ENCODE measurements around the gene MSI2. TPM values are rescaled to one million over a fixed set of nuclear protein-coding genes. Genes with fewer than 3 reads are reported as not detected.
A peak's percentile ranks its signal among the peaks of the same experiment; 100 is the strongest.

The MSI2 gene
- total RNA-seq, 1 donor from 2014 or later, result 60.6 TPM

DNA sequence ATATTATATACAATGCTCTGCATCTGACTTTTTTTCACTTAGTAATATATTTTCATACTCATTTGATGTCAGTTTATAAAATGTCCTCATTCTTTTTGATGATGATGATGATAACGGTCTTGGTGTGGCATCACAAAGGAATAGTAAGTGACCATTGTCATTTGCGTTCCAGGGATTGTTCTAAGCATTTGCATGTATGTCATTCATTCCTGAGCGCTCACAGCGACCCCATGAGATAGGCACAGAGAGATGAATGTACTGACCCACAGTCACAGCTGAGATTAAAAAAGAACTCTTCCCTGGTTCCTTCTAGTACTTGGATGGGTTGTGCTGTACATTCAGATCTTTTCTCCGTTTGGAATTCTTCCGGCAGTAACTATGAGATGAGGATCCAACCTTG is 21.2 kb upstream of the MSI2 start:
- Mint-ChIP-seq H3K27me3 (ENCODE audit: unreplicated experiment) (no peaks in the 10 kb centered on the region), H3K27ac (ENCODE audit: unreplicated experiment) (no peak overlapping the region), H3K4me1 (ENCODE audit: unreplicated experiment) (peaks cover 22% of the 10 kb centered on the region), H3K36me3 (ENCODE audit: low read depth, unreplicated experiment) (no peaks in the 10 kb centered on the region), H3K9me3 (ENCODE audit: unreplicated experiment) (no peaks in the 10 kb centered on the region), H3K4me3 (ENCODE audit: unreplicated experiment) (no peak overlapping the region)
- no peak for DNase-seq (ENCODE audit: low spot score)
- TF ChIP-seq, protein P1, sequence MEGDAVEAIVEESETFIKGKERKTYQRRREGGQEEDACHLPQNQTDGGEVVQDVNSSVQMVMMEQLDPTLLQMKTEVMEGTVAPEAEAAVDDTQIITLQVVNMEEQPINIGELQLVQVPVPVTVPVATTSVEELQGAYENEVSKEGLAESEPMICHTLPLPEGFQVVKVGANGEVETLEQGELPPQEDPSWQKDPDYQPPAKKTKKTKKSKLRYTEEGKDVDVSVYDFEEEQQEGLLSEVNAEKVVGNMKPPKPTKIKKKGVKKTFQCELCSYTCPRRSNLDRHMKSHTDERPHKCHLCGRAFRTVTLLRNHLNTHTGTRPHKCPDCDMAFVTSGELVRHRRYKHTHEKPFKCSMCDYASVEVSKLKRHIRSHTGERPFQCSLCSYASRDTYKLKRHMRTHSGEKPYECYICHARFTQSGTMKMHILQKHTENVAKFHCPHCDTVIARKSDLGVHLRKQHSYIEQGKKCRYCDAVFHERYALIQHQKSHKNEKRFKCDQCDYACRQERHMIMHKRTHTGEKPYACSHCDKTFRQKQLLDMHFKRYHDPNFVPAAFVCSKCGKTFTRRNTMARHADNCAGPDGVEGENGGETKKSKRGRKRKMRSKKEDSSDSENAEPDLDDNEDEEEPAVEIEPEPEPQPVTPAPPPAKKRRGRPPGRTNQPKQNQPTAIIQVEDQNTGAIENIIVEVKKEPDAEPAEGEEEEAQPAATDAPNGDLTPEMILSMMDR (IDR thresholded peaks at IDR 0.05; ENCODE audit: unreplicated experiment), result no peak

DNA sequence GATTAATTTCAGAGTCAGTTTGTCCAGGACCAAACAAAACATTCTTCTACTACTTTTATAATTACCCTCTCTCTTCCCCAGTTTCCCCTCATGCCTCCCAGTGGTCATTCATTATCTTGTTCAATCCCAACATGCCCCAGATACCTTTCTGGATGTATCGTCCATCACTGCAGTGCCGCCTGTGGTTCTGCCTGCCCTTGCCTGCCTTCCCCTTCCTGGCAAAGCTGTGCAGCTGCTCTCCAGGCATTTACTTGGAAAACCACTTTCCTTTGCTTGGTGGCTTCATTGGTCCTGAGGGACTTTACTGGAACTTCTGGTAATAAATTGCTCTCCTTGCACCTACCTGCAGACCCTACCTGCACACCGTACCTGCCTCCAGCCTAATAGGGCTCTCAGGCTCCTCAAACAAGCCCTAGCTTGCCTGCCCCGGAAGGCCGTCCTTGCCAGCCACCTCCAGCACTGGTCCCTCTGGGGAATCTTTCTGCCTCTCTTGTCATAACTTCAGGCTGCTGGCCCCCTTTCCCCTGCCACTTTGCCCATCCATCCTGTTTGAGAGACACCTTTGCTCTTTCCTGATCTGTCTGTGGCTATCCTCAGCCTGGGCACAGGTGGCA is 19.5 kb upstream of the MSI2 start:
- TF ChIP-seq, protein P1 (IDR thresholded peaks at IDR 0.05; ENCODE audit: unreplicated experiment), result no peak
- DNase-seq (ENCODE audit: low spot score), result no peak
- Mint-ChIP-seq H3K4me3 (ENCODE audit: unreplicated experiment) (no peak overlapping the region), H3K36me3 (ENCODE audit: low read depth, unreplicated experiment) (no peaks in the 10 kb centered on the region), H3K27ac (ENCODE audit: unreplicated experiment) (no peak overlapping the region), H3K27me3 (ENCODE audit: unreplicated experiment) (no peaks in the 10 kb centered on the region), H3K4me1 (ENCODE audit: unreplicated experiment) (peaks cover 21% of the 10 kb centered on the region), H3K9me3 (ENCODE audit: unreplicated experiment) (no peaks in the 10 kb centered on the region)

DNA sequence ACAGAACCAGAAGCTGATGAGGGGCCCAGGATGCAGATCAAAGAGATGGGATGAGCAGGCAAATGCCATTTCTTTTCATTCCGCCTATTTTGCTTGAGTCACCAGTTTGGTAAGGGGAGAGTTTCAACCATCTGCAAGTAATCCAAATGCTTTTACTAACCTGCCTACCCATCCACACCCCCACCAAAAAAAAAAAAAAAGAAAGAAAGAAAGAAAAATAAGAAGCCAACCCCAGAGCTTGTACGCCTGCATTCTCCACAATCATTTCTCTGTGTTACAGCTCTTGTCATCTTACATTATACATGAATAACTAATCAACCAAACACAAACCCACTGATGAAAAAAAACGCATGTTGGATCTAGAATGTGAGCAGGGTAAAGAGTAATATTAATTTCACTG is 15.7 kb upstream of the MSI2 start:
- Mint-ChIP-seq H3K36me3 (ENCODE audit: low read depth, unreplicated experiment) (no peaks in the 10 kb centered on the region), H3K27me3 (ENCODE audit: unreplicated experiment) (peaks cover 2% of the 10 kb centered on the region), H3K4me1 (ENCODE audit: unreplicated experiment) (peaks cover 1% of the 10 kb centered on the region), H3K4me3 (ENCODE audit: unreplicated experiment) (no peak overlapping the region), H3K9me3 (ENCODE audit: unreplicated experiment) (no peaks in the 10 kb centered on the region), H3K27ac (ENCODE audit: unreplicated experiment) (no peak overlapping the region)
- no peak for DNase-seq (ENCODE audit: low spot score)
- TF ChIP-seq, protein P1 (IDR thresholded peaks at IDR 0.05; ENCODE audit: unreplicated experiment), result no peak

DNA sequence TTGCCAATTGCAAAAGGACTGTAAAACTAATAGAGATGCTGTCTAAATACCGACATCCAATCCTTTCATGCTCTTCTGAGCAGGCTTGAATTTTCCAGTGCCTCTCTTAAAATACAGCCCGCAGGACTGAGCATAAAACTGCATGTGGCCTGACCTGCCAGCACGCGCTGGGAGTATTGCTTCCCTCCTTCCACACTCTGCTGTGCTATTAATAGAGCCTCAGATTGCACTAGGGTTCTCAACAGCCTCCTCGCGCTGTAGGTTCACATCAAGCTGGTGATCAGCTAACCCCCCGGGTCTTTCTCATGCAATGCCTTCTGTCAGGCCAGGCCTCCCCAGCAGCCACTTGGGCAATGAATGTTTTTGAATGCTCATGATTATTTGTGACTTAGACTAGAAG is 14.2 kb upstream of the MSI2 start:
- H3K27me3 Mint-ChIP-seq (ENCODE audit: unreplicated experiment), result peaks cover 2% of the 10 kb centered on the region
- no peak overlapping the region for H3K4me3 Mint-ChIP-seq (ENCODE audit: unreplicated experiment)
- no peak for DNase-seq (ENCODE audit: low spot score)
- no peaks in the 10 kb centered on the region for H3K9me3 Mint-ChIP-seq (ENCODE audit: unreplicated experiment)
- H3K27ac Mint-ChIP-seq (ENCODE audit: unreplicated experiment), result no peak overlapping the region
- TF ChIP-seq, protein P1 (IDR thresholded peaks at IDR 0.05; ENCODE audit: unreplicated experiment), result no peak
- H3K4me1 Mint-ChIP-seq (ENCODE audit: unreplicated experiment), result no peaks in the 10 kb centered on the region
- H3K36me3 Mint-ChIP-seq (ENCODE audit: low read depth, unreplicated experiment), result no peaks in the 10 kb centered on the region

DNA sequence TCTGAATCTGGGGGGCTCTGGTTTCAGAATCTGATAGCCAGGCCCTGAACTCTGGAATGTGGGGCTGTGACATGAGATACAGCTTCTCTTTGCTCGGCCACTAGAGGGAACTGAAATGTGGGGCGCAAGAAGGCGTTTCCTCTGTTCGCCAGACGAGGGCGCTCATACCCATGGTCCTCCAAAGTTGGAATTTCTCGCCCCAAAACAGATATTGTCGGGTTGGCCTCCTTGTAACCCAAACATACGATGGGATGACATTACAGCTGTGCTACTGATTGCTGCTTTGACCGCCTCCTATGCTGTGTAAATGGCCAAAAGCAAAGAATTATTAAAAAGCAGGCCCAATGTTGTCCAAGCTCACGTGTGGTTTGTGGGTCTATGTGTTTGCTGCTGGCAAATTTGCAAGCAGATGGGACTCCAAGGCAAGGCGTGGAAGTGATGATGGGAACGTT is 13.1 kb upstream of the MSI2 start:
- Mint-ChIP-seq H3K27ac (ENCODE audit: unreplicated experiment) (no peak overlapping the region), H3K4me3 (ENCODE audit: unreplicated experiment) (no peak overlapping the region)

More for the DNA sequence above, 13.1 kb upstream of the MSI2 start:
- no peaks in the 10 kb centered on the region for H3K9me3 Mint-ChIP-seq (ENCODE audit: unreplicated experiment)
- DNase-seq (ENCODE audit: low spot score), result peak; percentile 75
- H3K27me3 Mint-ChIP-seq (ENCODE audit: unreplicated experiment), result peaks cover 2% of the 10 kb centered on the region
- H3K36me3 Mint-ChIP-seq (ENCODE audit: low read depth, unreplicated experiment), result no peaks in the 10 kb centered on the region
- TF ChIP-seq, protein P1 (IDR thresholded peaks at IDR 0.05; ENCODE audit: unreplicated experiment), result peak; percentile 99
- H3K4me1 Mint-ChIP-seq (ENCODE audit: unreplicated experiment), result no peaks in the 10 kb centered on the region

All from endothelial cell (in vitro differentiated cells).